HPDE6-E6E7 (cell line): ENCODE results near the gene OR6S1.

Experiments
- DNase-seq: peaks from one replicate; pipeline ENCODE4 v3.0.0; 2011; ENCODE audit warnings: missing footprints; ENCODE audit errors: extremely low spot score

OR6S1 gene, protein sequence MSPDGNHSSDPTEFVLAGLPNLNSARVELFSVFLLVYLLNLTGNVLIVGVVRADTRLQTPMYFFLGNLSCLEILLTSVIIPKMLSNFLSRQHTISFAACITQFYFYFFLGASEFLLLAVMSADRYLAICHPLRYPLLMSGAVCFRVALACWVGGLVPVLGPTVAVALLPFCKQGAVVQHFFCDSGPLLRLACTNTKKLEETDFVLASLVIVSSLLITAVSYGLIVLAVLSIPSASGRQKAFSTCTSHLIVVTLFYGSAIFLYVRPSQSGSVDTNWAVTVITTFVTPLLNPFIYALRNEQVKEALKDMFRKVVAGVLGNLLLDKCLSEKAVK

GRCh38 chr14:20641591-20641990, at the start of gene OR6S1:
Gene OR6S1, minus strand, starts transcription at chr14:20641691. Its CDS starts 0 bp downstream, at chr14:20641691.
- no peak for DNase-seq

DNA sequence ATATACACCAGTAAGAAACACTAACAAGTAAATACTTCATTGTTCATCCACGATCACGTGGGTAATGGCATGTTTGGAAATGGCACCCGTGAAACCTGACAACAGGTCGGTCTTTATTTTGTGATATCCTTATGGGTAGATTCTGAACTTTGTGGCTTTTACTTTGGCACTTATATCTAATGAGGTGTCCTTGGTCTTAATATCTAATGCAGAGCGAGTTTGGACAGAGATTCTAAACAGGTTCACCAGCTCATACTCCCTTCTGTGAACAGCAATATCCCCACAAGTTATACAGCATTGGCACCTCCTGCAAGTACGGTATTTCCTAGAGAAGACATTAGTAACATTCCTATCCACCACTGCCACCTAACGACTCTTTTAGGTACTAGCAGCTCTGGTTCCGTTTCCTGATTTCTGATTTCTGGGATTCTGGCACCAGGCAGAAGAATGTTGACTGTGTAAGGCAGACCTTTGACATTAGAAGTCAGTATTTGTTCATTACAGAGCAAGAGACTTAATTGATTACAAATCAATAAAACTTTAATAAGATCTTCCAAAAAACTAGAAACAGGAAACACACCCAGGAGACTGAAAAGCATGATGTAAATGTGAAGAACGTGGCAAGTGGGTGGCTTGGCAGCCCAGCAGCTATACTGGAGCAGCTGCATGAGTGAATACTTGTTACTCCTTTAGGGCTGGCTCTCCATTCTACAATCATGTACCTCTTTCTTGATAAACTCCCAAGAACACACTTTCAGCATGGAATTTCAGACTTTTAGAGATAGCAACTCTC, 49.6 kb upstream of the OR6S1 start:
- DNase-seq = no peak

DNA sequence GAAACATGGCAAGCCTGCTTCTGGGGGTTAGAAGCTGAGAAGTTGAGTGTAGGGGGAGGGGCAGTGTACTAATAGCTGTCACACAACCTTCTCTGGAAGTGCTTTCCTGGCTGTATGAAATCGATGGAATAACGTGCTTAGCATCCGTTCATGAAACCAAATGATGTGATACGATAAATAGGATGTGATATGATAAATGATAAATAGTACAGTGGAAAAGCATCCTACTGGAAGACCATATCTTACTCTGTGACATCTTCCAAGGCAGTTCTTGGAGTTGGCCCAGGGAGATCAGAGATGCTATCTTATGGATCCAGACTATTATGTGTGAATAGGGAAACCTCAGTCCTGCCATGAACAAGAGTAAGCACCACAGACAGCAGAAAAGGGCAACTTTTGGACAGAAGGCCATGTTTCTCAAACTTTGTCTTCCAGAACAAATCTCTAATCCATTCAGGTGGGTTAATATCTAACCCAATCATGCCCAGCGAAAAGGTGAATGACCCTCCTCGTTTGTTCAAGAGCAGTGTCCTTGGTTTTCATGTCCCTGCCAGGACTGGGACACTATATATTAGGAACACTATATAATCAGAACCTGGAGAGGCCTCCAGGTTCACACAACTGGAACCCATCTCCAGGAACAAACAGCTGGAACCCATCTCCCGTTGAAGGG, 46.8 kb upstream of the OR6S1 start, which contains the start of gene ANG:
Gene ANG (plus strand): TSS at position 598 of the 673 bp plus-strand sequence. CDS start 4,801 bp downstream, outside the sequence.
- no peak for DNase-seq

GRCh38 chr14:20687362-20688166, 46.1 kb upstream of the OR6S1 start:
- no peak for DNase-seq

- DNase-seq = no peak
These were observed 45.1 kb upstream of the OR6S1 start for GRCh38 chr14:20686386-20687143.

GRCh38 chr14:20684662-20685456, 43.4 kb upstream of the OR6S1 start:
- no peak for DNase-seq

DNA sequence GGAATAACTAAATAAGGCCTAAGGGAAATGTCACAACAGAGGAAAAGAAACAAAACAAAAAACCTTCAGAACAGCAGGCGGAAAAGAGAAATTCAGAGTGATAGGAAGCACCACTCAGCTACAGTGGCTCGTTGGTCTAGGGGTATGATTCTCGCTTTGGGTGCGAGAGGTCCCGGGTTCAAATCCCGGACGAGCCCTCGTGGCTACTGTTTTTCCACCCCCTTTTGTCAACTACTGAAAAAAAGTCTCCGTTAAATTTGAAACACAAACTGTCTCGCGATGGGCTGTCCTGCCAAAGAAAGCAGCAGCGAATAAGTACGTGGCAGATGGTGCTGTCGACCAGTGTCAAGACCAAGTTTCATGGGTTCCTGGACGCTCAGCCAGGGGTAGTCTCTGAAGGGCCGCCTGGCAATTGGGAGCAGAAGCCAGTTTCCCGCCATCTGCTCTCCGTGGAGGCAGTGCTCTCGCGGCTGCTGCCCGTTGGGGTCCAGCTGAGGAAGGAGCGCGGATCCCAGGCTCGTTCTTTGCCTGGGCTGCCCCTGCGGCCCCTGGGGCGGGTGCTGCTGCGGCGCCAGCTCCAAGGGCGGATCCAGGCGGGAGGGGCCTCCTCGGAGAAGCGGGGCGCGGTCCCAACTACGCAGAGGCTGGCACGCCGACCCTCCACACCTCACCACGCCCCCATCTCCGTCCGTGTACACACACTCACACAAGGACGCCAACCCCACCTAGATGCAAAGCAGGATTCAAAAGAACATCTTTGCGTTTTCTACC, 42.6 kb upstream of the OR6S1 start, which contains the start of gene RNASE4:
Gene RNASE4 (plus strand): TSS at position 670 of the 771 bp plus-strand sequence. CDS start 14,812 bp downstream, outside the sequence.
- peak; percentile 61 for DNase-seq

DNA sequence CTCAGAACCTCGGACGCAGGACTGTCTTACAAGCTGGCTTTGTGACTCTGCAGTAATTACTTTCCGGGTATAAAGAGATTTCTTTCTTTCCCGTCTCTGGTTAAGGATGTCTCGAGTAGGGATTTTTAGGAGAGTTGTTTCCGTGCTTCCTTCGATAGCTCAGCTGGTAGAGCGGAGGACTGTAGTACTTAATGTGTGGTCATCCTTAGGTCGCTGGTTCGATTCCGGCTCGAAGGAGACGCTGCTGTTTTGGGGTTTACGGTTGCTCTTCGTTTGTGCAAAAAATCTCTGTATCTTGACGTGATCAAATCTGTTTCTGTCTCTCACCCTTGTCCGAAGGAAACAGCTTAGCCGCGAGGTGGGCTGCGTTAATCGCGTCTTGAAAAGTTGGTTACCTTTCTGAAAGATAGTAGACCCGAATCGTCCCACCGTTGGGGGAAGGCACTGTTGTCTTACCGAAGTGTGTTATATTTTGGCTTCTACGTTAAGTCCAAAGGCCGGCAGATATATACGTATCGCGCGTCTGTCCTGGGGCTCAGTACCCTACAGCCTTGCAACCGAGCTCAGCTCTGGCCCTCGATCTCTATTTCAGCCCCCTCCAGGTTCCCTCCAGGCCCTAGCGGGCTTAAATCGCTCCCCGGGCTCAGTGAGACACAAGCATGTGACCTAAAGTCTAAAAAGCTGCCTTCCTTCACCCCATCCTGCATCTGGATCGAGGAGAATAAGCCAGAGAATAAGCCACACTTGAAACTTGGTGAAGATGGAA, 41.8 kb upstream of the OR6S1 start:
- peak; percentile 43 for DNase-seq

- peak; percentile 72 for DNase-seq
These were observed 41.1 kb upstream of the OR6S1 start for GRCh38 chr14:20682435-20683124.

- no peak for DNase-seq
These were observed 40.6 kb upstream of the OR6S1 start for GRCh38 chr14:20682127-20682434.

GRCh38 chr14:20681348-20682126, 40.0 kb upstream of the OR6S1 start:
- no peak for DNase-seq

DNA sequence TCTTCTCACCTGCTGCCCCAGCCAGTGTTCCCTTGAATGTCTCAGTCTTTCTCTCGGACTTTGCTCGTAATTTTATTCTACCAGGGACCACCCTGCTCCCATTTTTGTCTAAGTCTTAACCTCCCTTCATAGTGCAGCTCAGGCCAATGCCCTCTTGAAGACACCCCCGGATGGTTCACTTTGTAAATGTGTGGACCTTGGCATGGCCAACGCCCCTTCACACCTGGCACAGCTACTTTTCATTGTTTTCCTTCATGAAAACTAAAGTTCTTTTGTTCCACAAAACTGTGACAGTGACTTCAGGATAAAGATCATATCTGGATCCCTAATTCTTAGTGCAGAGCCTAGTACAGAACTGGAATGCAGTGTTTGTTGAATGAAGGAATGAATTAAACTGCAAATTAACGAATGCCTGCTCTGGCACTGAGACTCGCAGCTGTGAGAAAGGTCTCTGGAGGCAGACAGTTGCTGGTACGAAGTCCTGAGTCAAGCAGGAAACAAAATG, 39.4 kb upstream of the OR6S1 start:
- DNase-seq = peak; percentile 68

DNA sequence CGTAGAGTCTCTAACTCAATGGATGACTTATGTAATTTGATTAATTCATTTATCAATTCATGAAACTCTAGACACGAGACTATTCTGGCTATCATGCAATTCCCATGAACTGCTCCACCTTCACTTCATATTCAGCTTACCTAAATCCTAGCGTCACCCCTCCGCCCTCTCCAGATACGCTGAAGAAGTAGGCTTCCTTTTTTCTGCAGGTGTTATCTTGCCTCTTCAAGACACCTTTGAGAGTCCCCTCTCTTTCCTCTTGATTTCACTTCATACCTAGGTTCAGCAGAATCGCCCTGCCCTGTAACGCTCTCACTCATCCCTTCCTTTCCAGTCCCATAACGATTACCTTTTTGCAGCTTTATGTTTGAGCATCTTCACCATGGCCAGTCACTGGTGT, 38.9 kb upstream of the OR6S1 start:
- no peak for DNase-seq

DNA sequence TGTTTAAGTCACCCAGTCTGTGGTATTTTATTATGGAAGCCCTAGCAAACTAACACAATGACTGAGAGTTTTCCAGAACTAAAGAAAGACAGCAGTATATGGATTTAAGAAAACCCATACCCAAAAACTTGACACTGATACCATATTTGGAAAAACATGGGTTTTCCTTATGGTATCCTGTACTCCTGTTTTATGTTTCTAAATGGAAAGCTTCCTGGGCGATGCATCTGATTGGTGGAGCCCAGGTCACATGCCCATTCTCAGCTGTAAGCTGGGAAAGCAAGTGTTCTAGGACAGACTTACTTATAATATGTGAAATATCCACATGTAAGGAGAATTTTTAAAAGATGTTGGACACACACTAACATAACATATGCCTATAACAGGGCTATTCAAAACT, 38.4 kb upstream of the OR6S1 start:
- DNase-seq = no peak

- no peak for DNase-seq
These were observed 34.6 kb upstream of the OR6S1 start for GRCh38 chr14:20676072-20676471.

DNA sequence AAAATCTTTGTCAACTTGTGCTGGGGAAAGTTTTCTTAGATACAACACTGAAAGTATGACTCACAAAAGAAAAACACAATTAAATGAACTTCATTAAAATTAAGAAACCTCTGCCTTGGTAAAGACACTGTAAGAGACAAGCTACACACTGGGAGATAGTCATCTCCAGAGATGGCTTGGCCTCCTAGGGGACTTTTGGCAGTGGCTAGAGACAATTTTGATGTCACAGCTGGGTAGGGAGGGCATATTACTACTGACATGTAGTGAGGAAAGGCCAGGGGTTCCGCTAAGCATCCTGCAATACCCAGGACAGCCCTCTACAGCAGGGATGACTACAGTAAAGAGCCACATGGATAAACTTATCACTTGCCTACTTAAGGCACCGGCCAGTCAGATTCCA, 34.2 kb upstream of the OR6S1 start:
- DNase-seq = no peak
